ENCODE data around the gene OR6C75. TPM values are rescaled to one million over a fixed set of nuclear protein-coding genes. Genes with fewer than 3 reads are reported as not detected.
"Not testable (repeated sequence)": the region's sequence is repeated elsewhere in the genome, so short reads cannot be mapped to it uniquely, and the experiment has no call there.

Gene OR6C75
- polyA plus RNA-seq, 1 experiment: not detected

DNA sequence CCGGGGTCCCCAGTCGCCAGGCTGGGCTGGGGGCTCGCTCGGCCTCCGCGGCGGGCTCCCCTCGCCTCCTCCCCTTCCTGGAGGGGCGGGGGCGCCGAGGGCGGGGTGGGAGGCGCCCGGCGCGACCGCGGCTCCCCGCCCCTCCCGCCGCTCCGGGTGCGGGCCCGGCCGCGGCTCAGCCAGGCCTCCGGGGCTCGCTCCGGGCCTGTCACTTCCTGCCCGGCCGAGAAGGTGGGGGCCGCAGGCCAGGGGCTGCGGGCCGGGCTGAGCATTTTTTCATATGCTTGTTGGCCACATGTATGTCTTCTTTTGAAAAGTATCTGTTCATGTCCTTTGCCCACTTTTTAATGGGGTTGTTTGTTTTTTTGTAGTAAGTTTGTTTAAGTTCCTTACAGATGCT, 52.1 kb downstream of the OR6C75 start:
- H3K4me3 ChIP-seq (ENCODE audit: low read depth, low read length); DNase-seq (ENCODE audit: low read depth, low spot score); POLR2A ChIA-PET; H3K27ac ChIP-seq (ENCODE audit: low read depth, low read length); H3K27me3 ChIP-seq (ENCODE audit: control insufficient read depth, insufficient read depth, low read length); H3K9me3 ChIP-seq (ENCODE audit: control insufficient read depth, insufficient read depth, low read length); CTCF ChIA-PET: not testable (repeated sequence)

DNA sequence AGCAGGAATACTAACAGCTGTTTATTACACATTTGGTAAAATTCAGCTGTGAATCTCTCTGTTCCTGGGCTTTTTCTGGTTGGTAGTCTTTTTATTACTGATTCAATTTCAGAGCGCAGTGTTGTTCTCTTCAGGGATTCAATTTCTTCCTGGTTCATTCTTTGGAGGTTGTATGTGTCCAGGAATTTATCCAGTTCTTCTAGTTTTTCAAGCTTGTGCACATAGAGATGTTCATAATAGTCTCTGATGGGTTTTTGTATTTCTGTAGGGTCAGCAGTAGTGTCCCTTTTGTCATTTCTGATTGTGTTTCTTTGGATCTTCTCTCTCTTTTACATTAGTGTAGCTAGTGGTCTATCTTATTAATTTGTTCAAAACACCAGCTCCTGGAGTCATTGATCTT, 54.2 kb downstream of the OR6C75 start:
- DNase-seq (ENCODE audit: low read depth, low spot score): no peak
- H3K27me3 ChIP-seq (ENCODE audit: control insufficient read depth, insufficient read depth, low read length): no peaks in the 10 kb centered on the region
- H3K9me3 ChIP-seq (ENCODE audit: control insufficient read depth, insufficient read depth, low read length): no peaks in the 10 kb centered on the region
- no peak overlapping the region for H3K27ac ChIP-seq (ENCODE audit: low read depth, low read length)
- TF ChIP-seq, protein P1, sequence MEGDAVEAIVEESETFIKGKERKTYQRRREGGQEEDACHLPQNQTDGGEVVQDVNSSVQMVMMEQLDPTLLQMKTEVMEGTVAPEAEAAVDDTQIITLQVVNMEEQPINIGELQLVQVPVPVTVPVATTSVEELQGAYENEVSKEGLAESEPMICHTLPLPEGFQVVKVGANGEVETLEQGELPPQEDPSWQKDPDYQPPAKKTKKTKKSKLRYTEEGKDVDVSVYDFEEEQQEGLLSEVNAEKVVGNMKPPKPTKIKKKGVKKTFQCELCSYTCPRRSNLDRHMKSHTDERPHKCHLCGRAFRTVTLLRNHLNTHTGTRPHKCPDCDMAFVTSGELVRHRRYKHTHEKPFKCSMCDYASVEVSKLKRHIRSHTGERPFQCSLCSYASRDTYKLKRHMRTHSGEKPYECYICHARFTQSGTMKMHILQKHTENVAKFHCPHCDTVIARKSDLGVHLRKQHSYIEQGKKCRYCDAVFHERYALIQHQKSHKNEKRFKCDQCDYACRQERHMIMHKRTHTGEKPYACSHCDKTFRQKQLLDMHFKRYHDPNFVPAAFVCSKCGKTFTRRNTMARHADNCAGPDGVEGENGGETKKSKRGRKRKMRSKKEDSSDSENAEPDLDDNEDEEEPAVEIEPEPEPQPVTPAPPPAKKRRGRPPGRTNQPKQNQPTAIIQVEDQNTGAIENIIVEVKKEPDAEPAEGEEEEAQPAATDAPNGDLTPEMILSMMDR (IDR thresholded peaks at IDR 0.05; ENCODE audit: low read depth, low read length): no peak
- ChIA-PET CTCF (no interaction called here), POLR2A (no interaction called here)
- H3K4me3 ChIP-seq (ENCODE audit: low read depth, low read length): no peak overlapping the region

Other genes starting within 250 kb of the OR6C75 start
- gene OR9K2, start 236.6 kb upstream of the OR6C75 start, polyA plus RNA-seq (2011; rRNA removed): not detected in 2 replicates
- gene OR10A7, start 141.9 kb upstream of the OR6C75 start, polyA plus RNA-seq (2011; rRNA removed): not detected in 2 replicates
- not detected in 2 replicates for gene OR6C74, start 118.4 kb upstream of the OR6C75 start, polyA plus RNA-seq (2011; rRNA removed)
- gene OR6C6, start 66.4 kb upstream of the OR6C75 start, polyA plus RNA-seq (2011; rRNA removed): not detected in 2 replicates
- gene OR6C1, start 48.6 kb upstream of the OR6C75 start, polyA plus RNA-seq (2011; rRNA removed): not detected in 2 replicates
- not detected in 2 replicates for gene OR6C3, start 32.2 kb upstream of the OR6C75 start, polyA plus RNA-seq (2011; rRNA removed)
- not detected in 2 replicates for gene OR6C65, start 37.6 kb downstream of the OR6C75 start, polyA plus RNA-seq (2011; rRNA removed)
- gene OR6C76, start 63.3 kb downstream of the OR6C75 start, polyA plus RNA-seq (2011; rRNA removed): not detected in 2 replicates
- not detected in 2 replicates for gene OR6C2, start 81.1 kb downstream of the OR6C75 start, polyA plus RNA-seq (2011; rRNA removed)
- gene OR6C70, start 107.2 kb downstream of the OR6C75 start, polyA plus RNA-seq (2011; rRNA removed): not detected in 2 replicates
- gene OR6C68, start 129.4 kb downstream of the OR6C75 start, polyA plus RNA-seq (2011; rRNA removed): not detected in 2 replicates
- gene OR6C4, start 186.6 kb downstream of the OR6C75 start, polyA plus RNA-seq (2011; rRNA removed): not detected in 2 replicates
- not detected in 2 replicates for gene OR2AP1, start 209.5 kb downstream of the OR6C75 start, polyA plus RNA-seq (2011; rRNA removed)

Data from AG04450 (cell line).